ENCODE results near the gene LRP10. TPM values are rescaled to one million over a fixed set of nuclear protein-coding genes. Genes with fewer than 3 reads are reported as not detected.
"Not testable (repeated sequence)": the region's sequence is repeated elsewhere in the genome, so short reads cannot be mapped to it uniquely, and the experiment has no call there.

Gene LRP10
- total RNA-seq, 1 donor from 2014 or later: 171 TPM

GRCh38 chr14:22848351-22849164 is 23.0 kb upstream of the LRP10 start:
- Mint-ChIP-seq H3K36me3 (ENCODE audit: unreplicated experiment) (peaks cover 25% of the 10 kb centered on the region), H3K4me1 (ENCODE audit: unreplicated experiment) (peaks cover 75% of the 10 kb centered on the region)
- no peak for TF ChIP-seq CTCF (IDR thresholded peaks at IDR 0.05)

GRCh38 chr14:22849212-22849819 is 22.2 kb upstream of the LRP10 start:
- H3K27me3 Mint-ChIP-seq (ENCODE audit: unreplicated experiment): no peaks in the 10 kb centered on the region
- peaks cover 25% of the 10 kb centered on the region for H3K36me3 Mint-ChIP-seq (ENCODE audit: unreplicated experiment)
- H3K27ac Mint-ChIP-seq (ENCODE audit: unreplicated experiment): peak overlapping the region; percentile 96
- TF ChIP-seq CTCF (IDR thresholded peaks at IDR 0.05): no peak
- no peaks in the 10 kb centered on the region for H3K9me3 Mint-ChIP-seq (ENCODE audit: unreplicated experiment)
- no peak for DNase-seq (ENCODE audit: extremely low spot score, unreplicated experiment)
- no peak overlapping the region for H3K4me3 Mint-ChIP-seq (ENCODE audit: unreplicated experiment)
- peaks cover 78% of the 10 kb centered on the region for H3K4me1 Mint-ChIP-seq (ENCODE audit: unreplicated experiment)

More at GRCh38 chr14:22848351-22849164, 23.0 kb upstream of the LRP10 start:
- peak overlapping the region; percentile 43 for H3K4me3 Mint-ChIP-seq (ENCODE audit: unreplicated experiment)
- no peaks in the 10 kb centered on the region for H3K27me3 Mint-ChIP-seq (ENCODE audit: unreplicated experiment)
- DNase-seq (ENCODE audit: extremely low spot score, unreplicated experiment): peak; percentile 95
- no peaks in the 10 kb centered on the region for H3K9me3 Mint-ChIP-seq (ENCODE audit: unreplicated experiment)
- H3K27ac Mint-ChIP-seq (ENCODE audit: unreplicated experiment): peak overlapping the region; percentile 96

GRCh38 chr14:22850944-22851764 is 20.4 kb upstream of the LRP10 start:
- peak overlapping the region; percentile 85 for H3K27ac Mint-ChIP-seq (ENCODE audit: unreplicated experiment)
- no peak overlapping the region for H3K4me3 Mint-ChIP-seq (ENCODE audit: unreplicated experiment)
- no peaks in the 10 kb centered on the region for H3K27me3 Mint-ChIP-seq (ENCODE audit: unreplicated experiment)
- H3K9me3 Mint-ChIP-seq (ENCODE audit: unreplicated experiment): no peaks in the 10 kb centered on the region
- peaks cover 11% of the 10 kb centered on the region for H3K36me3 Mint-ChIP-seq (ENCODE audit: unreplicated experiment)
- no peak for DNase-seq (ENCODE audit: extremely low spot score, unreplicated experiment)
- peaks cover 65% of the 10 kb centered on the region for H3K4me1 Mint-ChIP-seq (ENCODE audit: unreplicated experiment)
- no peak for TF ChIP-seq CTCF (IDR thresholded peaks at IDR 0.05)

GRCh38 chr14:22852178-22852577 is 19.4 kb upstream of the LRP10 start:
- DNase-seq (ENCODE audit: extremely low spot score, unreplicated experiment); H3K27ac Mint-ChIP-seq (ENCODE audit: unreplicated experiment): not testable (repeated sequence)
- peaks cover 56% of the 10 kb centered on the region for H3K4me1 Mint-ChIP-seq (ENCODE audit: unreplicated experiment)

GRCh38 chr14:22852599-22852939 is 19.0 kb upstream of the LRP10 start:
- Mint-ChIP-seq H3K4me1 (ENCODE audit: unreplicated experiment) (peaks cover 53% of the 10 kb centered on the region), H3K27ac (ENCODE audit: unreplicated experiment) (peak overlapping the region; percentile 78), H3K36me3 (ENCODE audit: unreplicated experiment) (peaks cover 5% of the 10 kb centered on the region), H3K27me3 (ENCODE audit: unreplicated experiment) (no peaks in the 10 kb centered on the region), H3K4me3 (ENCODE audit: unreplicated experiment) (no peak overlapping the region), H3K9me3 (ENCODE audit: unreplicated experiment) (no peaks in the 10 kb centered on the region)
- no peak for DNase-seq (ENCODE audit: extremely low spot score, unreplicated experiment)
- no peak for TF ChIP-seq CTCF (IDR thresholded peaks at IDR 0.05)

More at GRCh38 chr14:22852178-22852577, 19.4 kb upstream of the LRP10 start:
- not testable (repeated sequence) for H3K27me3 Mint-ChIP-seq (ENCODE audit: unreplicated experiment); H3K36me3 Mint-ChIP-seq (ENCODE audit: unreplicated experiment); H3K9me3 Mint-ChIP-seq (ENCODE audit: unreplicated experiment); H3K4me3 Mint-ChIP-seq (ENCODE audit: unreplicated experiment)
